OCI-LY7 (cell line): ENCODE measurements around the gene RALGAPA2.

Experiments used
- CTCF ChIP-seq: fragments of 200-600 bp; sonication (generic); conservative IDR thresholded peaks from 2 replicates; pipeline ENCODE4 v1.5.1; 2014; ENCODE audit warnings: mild to moderate bottlenecking, antibody characterized with exemption, low read length, moderate library complexity, mixed read lengths
- EZH2phosphoT487 ChIP-seq: fragments of 200-600 bp; sonication (generic); IDR thresholded peaks from 2 replicates; pipeline ENCODE4 v1.6.1; 2018; ENCODE audit warnings: low read depth, borderline replicate concordance, mild to moderate bottlenecking, mixed run types, antibody characterized with exemption, low read length, moderate library complexity, mixed read lengths

- TF ChIP-seq CTCF (no peak), EZH2phosphoT487 (no peak)
These were observed 326.3 kb downstream of the RALGAPA2 start for GRCh38 chr20:20386192-20386591.
